MM.1S (cell line): ENCODE measurements around the gene ASCC3.

Experiments
- EZH2 ChIP-seq: fragments of 300-600 bp; sonication (generic); optimal IDR thresholded peaks from 2 replicates; pipeline ENCODE3; 2017; ENCODE audit warnings: low read depth, mild to moderate bottlenecking, antibody characterized with exemption, low read length, mixed read lengths
- EZH2phosphoT487 ChIP-seq: fragments of 300-600 bp; sonication (generic); IDR thresholded peaks from 2 replicates; pipeline ENCODE4 v1.6.1; 2018; ENCODE audit warnings: antibody characterized with exemption, low read length
- TF ChIP-seq, protein P1 (sequence below): fragments of 300-600 bp; sonication (generic); IDR thresholded peaks from 2 replicates; pipeline ENCODE4 v1.5.1; 2016; ENCODE audit warnings: antibody characterized with exemption, low read length, mixed read lengths

DNA sequence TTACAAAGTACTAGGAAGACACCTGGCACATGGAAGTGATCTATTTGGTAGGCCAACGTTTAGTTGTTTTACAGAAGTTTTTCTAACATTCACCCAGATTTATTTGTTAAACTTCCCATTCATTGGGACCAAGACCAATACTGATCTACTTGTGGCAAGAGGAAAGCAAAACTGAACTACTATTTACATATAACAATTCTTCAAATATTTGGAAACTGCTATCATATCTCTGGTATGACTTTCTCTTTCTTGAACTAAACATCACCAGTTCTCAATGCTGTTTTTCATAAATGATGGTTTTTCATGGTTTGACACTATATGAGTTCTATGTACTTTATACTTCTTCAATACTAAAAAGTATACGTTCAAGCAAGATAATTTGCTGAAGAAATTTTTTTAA, 189.2 kb downstream of the ASCC3 start:
- TF ChIP-seq, protein P1, sequence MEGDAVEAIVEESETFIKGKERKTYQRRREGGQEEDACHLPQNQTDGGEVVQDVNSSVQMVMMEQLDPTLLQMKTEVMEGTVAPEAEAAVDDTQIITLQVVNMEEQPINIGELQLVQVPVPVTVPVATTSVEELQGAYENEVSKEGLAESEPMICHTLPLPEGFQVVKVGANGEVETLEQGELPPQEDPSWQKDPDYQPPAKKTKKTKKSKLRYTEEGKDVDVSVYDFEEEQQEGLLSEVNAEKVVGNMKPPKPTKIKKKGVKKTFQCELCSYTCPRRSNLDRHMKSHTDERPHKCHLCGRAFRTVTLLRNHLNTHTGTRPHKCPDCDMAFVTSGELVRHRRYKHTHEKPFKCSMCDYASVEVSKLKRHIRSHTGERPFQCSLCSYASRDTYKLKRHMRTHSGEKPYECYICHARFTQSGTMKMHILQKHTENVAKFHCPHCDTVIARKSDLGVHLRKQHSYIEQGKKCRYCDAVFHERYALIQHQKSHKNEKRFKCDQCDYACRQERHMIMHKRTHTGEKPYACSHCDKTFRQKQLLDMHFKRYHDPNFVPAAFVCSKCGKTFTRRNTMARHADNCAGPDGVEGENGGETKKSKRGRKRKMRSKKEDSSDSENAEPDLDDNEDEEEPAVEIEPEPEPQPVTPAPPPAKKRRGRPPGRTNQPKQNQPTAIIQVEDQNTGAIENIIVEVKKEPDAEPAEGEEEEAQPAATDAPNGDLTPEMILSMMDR = no peak
- no peak for TF ChIP-seq EZH2
- TF ChIP-seq EZH2phosphoT487 = no peak
